HG03378 (cell line): Measurements from ENCODE around the gene CRAMP1.
A peak's percentile ranks its signal among the peaks of the same experiment; 100 is the strongest.
"Not testable (repeated sequence)": the region's sequence is repeated elsewhere in the genome, so short reads cannot be mapped to it uniquely, and the experiment has no call there.

Source experiments
- ATAC-seq: cut with Tn5 transposase; IDR thresholded peaks from one replicate; pipeline ENCODE4 v1.9.1; 2021; ENCODE audit warnings: mild to moderate bottlenecking, moderate library complexity; ENCODE audit not compliant: unreplicated experiment

The CRAMP1 gene

DNA sequence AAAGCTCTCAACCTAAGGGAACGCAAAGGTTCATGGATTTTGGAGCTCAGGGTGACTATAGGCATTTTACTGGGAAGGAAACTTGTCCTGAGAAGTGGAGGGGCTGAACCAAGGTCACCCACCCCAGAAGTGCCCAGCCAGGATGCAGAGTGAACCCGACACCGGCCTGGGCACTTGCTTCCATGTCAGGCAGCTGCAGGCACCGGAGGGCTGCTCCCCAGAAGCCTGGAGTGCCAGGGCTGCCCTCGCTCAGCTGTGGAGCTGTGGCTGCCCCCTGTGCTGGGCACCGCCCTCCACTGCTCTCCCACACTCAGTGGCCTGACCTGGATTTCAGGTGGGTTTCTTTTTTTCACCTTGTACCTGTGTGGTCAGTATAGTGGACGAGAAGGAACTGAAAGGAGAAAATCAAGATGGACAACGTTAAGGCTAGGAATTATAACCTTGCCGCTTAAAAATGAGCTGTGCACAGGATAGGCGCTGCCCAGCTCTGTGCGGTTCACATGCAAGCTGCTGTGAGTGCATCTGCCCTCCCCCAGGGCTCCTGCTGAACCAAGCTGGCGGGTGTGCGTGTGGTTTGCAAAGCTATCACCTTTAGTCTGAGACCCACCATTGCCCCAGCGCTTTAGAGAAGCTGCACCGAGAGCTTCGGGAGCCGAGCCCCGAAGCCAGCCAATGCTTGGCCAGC, 96.1 kb downstream of the CRAMP1 start:
- ATAC-seq, result no peak

DNA sequence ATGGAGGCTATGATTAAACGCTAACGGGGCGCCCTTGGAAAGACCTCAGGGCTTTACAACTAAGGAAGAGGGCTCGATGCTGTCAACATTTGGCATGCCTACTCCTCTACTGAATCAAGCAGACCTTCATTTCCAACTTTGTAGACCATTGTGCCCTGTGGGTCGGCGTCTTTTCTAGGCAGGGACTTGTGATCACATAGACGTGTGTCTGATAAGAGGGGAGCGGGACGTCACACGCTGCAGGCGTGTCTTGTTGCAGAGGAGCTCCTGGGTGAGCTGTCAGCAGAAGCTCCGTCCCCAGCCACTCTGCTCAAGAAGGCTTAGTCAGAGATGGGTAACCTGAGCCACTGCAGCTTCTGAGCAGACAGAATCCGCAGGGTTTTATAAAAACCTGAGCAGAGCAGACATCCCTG, 96.6 kb downstream of the CRAMP1 start:
- no peak for ATAC-seq

DNA sequence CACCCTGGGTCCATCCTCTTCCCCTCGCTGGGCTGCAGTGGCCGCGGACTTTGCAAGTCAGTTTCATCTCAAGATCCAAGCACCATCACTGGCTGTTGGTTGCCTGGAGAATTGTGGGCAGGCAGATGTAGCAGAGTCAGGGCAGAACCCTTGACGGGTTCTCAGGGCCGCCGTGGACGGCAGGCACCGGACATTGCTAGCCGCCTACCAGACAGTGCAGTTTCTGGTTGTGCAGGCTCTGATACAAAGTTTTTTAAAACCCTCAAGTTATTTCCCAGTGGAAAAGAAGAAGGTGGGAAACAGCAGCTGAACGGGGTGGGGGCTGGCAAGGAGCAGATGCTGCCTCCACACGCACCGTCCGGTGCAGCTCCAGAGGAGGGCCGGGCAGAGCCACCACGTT, 97.2 kb downstream of the CRAMP1 start:
- ATAC-seq, result no peak

DNA sequence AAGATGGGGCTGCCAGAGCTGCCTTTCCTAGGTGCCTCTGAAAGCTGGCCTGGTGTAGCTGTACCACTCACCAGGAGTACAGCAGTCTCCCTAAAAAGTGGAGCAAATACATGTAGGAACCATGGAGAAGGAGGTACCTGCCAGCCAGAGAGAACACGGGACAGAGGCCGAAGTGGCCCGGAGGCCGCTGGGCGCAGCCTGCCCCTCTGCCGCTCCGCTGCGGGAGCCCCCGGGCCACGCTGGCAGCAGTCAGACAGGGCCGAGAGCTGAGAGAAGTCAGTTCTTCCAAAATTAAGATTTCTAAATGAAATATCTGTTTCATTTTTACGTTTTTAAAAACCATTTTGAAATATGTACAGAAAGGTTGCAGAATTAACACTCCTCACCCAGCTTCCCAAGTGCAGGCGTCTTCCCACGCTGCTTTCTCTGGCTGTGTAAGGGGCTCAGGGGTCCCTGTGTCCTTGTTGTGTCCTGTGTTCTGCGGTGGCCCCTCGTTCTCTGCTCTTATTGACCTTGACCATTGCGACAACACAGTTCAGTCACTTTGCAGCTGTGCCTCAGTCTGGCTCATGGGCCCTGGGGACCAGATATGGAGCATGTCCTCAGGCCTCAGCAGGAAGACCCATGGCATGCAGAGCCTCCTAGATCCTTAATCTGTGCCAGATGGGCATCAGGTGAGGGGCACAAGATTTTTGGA, 98.8 kb downstream of the CRAMP1 start:
- no peak for ATAC-seq

DNA sequence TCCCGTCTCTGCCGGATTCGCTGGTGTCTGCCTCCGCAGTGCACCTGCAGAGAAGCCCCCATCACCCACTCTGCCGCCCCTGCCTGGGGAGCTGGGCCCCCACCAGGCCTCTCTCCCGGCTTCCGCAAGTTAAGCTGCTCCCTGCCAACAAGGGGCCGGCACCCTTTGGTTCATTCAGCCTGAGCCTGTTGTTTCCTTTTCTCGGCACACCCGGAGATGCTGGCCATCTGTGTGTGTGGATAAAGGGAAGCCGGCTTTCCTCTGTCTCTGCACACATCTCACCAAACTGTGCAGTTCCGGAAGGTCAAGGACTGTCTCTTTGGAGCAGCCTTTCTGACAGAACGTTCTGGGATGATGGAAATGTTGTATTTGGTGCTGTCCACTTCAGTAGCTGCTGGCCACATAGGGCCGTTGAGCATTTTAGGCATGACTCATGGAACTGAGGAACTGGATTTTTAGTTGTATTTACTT, 100.7 kb downstream of the CRAMP1 start:
- no peak for ATAC-seq

DNA sequence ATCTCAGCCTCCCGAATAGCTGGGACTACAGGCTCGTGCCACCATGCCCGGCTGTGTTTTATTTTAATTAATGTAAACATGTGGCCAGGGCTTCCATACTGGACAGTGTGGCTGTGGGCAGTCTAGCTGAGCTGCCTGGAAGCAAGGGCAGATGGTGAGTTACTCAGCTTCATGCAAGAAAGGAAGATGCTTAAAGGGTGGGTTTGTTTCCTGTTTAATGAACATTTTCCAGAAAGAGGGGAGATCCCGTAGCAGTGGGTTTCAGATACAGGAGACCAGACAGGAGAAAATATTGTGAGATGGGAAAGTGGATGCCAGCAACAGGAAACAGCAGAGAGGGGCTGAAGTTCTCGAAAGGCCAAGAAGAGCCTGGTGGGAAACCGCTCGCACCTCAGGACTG, 101.2 kb downstream of the CRAMP1 start:
- ATAC-seq, result no peak

DNA sequence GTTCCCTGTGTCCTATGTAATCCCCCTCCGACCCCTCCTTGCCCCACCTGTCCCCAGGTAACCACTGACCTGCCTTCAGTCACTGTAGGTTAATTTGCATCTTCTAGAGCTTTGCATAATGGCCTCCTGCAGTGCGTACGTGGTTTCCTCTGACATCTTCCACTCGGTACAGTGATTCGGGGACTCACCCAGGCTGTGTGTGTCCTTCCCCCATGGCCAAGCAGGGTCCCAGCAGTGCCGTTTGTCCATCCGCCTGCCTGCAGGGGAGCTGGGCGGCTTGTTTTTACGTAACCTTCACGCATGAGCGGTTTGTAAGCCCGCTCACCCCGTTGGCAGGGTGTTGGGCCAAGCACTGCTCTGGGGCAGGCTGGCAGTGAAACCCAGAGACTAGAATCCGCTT, 101.8 kb downstream of the CRAMP1 start:
- peak; percentile 68 for ATAC-seq

DNA sequence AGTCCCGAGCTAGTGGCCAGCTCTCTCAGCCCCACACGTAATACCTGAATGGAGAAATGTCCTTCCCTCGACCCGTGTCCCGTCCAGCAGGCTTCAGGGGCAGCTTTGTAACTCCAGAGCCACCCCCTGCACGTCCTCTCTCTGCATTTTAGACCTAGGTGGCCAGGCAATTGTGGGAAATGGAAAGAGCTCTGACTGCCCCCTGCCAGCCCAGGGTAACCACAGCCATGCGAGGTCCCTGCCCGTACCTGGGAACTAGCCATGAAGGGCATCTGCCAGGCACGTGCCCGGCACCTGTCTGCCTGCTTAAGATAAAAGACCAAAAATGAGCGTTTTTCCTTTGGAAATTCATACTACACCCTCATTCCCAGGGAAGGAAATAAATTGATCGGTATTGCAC, 103.1 kb downstream of the CRAMP1 start:
- no peak for ATAC-seq

DNA sequence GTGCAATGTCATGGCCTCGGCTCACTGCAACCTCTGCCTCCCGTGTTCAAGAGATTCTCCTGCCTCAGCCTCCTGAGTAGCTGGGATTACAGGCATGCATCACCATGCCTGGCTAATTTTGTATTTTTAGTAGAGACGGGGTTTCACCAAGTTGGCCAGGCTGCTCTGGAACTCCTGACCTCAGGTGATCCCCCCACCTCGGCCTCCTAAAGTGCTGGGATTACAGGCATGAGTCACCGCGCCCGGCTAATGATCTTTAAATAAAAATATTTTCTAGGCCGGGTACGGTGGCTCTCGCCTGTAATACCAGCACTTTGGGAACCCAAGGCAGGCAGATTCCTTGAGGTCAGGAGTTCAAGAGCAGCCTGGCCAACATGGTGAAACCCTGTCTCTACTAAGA, 106.1 kb downstream of the CRAMP1 start:
- not testable (repeated sequence) for ATAC-seq

DNA sequence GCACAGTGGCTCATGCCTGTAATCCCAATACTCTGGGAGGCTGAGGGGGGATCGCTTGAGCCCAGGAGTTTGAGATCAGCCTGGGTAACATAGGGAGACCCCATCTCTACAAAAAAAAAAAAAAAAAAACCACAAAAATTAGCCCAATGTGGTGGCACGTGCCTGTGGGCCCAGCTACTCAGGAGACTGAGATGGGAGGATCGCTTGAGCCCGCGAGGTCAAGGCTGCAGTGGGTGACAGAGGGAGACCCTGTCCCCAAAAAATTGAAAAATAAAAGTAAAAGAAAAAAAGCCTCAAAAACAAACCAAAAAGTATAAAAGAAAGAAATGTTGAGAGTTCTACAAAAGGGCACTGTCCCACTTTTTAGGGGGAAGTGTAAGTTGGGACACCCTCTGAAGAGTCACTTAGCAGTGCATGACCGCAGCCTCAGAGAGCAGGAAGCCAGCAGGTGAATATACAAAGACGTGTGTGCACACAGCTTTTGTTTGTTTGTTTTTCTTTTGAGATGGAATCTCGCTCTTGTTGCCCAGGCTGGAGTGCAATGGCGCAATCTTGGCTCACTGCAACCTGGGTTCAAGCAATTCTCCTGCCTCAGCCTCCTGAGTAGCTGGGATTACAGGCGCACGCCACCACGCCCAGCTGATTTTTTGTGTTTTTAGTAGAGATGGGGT, 107.5 kb downstream of the CRAMP1 start:
- not testable (repeated sequence) for ATAC-seq

DNA sequence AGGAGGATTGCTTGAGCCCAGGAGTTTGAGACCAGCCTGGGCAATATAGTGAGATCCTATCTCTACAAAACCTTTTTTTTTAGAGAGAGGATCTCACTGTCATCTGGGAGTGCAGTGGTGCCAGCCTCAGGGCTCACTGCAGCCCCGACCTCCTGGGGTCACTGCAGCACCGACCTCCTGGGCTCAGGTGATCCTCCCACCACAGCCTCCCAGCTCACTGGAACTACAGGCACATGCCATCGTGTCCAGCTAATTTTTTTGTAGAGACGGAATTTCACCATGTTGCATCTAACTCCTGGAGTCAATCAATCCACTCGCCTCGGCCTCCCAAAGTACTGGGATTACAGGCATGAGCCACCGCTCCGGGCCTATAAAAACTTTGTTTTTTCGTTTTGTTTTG, 109.2 kb downstream of the CRAMP1 start:
- no peak for ATAC-seq

DNA sequence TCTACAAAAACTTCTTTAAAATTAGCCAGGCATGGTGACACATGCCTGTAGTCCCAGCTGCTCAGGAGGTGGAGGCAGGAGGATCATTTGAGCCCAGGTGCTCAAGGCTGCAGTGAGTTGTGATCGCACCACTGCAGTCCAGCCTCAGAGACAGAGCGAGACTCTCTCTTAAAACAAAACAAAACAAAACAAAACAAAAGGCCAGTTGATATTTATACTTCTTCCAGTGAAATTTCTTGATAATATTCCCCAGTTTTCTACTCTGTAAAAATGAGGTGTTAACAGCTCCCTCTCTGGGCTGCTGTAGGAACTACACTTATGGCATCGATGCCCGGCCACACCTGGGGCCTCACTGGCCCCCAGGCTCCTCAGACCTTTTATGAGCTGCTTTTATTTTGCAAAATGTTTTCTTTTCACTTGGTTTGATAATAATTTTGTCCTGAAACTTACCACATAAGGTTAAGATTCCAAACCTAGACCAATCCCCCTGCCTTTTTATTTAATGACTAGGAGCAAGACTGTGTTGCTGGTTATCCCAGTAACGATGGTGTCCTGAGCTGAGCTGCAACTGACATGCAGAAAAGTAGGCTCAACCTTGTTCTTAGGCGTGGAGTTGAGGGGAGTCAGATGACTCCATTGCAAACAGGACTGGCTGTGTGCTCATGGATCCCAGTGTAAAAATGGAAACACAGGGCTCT, 111.4 kb downstream of the CRAMP1 start:
- ATAC-seq, result no peak

DNA sequence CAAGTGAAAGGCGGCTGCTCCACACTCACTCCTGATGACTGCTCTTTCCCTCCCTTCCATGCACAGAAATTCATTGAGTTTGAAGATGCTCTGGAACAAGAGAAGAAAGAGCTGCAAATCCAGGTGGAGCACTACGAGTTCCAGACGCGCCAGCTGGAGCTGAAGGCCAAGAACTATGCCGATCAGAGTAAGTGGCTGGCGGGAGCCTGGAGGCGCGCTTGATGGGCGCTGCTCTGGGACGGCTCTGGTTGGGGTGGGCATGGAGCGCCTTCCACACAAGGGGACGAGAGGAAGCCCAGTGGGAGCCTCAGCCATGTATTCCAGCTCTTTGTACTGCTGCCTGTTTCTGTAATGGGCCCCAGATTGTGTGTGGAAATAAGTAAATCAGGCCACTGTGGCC, 112.3 kb downstream of the CRAMP1 start:
- ATAC-seq, result no peak

DNA sequence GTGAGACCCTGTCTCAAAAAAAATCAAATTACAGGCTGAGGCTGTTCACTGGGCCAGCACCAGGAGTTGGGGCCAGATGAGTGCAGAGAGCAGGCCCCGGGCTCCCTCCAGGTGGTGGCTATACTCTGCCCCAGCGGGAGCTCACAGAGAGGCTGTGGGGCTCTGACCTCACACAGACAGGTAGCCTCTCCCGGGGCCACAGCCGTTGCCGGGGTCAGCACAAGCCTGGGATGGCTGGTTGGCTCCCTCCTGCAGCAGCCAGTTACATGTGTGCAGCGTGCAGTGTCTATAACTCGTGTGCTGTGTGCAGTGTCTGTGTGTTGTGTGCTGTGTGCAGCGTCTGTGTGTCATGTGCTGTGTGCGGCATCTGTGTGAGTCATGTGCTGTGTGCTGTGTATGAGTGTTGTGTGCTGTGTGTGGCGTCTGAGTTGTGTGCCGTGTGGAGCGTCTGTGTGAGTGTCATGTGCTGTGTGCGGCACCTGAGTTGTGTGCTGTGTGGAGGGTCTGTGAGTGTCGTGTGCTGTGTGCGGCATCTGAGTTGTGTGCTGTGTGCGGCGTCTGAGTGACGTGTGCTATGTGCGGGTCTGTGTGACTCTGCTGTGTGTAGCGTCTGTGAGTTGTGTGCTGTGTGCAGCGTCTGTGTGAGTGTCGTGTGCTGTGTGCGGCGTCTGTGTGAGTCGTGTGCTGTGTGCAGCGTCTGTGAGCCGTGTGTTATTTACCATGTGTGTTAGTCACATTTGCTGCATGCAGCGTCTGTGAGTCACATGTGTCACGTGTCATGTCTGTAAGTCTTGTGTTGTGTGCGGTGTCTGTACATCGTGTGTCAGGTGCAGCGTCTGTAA, 114.7 kb downstream of the CRAMP1 start:
- no peak for ATAC-seq
